Measurements from ENCODE around the gene MALRD1.

DNA sequence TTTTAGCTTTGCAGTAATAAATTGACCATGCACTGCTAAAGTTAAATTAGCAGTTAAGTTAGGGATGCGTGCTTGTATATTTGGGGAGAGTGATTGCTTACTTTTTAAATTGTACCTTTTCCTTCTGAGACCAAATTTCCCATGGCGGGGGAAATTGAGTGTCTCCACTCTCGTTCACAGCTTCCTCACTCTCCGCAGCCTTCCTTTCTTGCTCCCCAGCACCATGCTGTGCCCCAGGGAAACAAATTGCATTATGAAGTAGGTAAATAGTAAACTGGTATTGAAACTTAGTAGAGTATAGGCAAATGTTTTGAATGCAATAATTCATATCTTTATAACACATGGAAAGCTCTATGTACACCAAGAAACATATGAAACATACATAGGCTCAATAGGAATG lies 85.4 kb downstream of the MALRD1 start:
- TF ChIP-seq, protein P1, sequence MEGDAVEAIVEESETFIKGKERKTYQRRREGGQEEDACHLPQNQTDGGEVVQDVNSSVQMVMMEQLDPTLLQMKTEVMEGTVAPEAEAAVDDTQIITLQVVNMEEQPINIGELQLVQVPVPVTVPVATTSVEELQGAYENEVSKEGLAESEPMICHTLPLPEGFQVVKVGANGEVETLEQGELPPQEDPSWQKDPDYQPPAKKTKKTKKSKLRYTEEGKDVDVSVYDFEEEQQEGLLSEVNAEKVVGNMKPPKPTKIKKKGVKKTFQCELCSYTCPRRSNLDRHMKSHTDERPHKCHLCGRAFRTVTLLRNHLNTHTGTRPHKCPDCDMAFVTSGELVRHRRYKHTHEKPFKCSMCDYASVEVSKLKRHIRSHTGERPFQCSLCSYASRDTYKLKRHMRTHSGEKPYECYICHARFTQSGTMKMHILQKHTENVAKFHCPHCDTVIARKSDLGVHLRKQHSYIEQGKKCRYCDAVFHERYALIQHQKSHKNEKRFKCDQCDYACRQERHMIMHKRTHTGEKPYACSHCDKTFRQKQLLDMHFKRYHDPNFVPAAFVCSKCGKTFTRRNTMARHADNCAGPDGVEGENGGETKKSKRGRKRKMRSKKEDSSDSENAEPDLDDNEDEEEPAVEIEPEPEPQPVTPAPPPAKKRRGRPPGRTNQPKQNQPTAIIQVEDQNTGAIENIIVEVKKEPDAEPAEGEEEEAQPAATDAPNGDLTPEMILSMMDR (IDR thresholded peaks at IDR 0.05; ENCODE audit: insufficient read depth, low read depth, low read length) = no peak
- no peak for TF ChIP-seq EZH2 (IDR thresholded peaks at IDR 0.05; ENCODE audit: insufficient read depth, low read length)
